SK-N-SH treated with all-trans-retinoic acid at 6 μM for 48 hours (cell line): Measurements from ENCODE around the gene AUTS2.

Source experiments
- ATAC-seq: fragments of 200-7000 bp; cut with Tn5 transposase; 3 replicates; pipeline ENCODE4 v1.9.1; 2020; ENCODE audit warnings: mild to moderate bottlenecking, moderate library complexity
- ARNTL ChIP-seq: fragments of 450-650 bp; formaldehyde crosslinking; IDR thresholded peaks from 2 replicates; pipeline ENCODE4 v1.5.0; 2020; ENCODE audit warnings: low read depth, mild to moderate bottlenecking, moderate library complexity, borderline replicate concordance
- BACH2 ChIP-seq: fragments of 250-450 bp; sonication (Bioruptor Pico); IDR thresholded peaks from 2 replicates; pipeline ENCODE4 v1.9.0; 2021; ENCODE audit warnings: mild to moderate bottlenecking, borderline replicate concordance
- CREB5 ChIP-seq: fragments of 250-450 bp; sonication (Bioruptor Pico); IDR thresholded peaks from 2 replicates; pipeline ENCODE4 v1.5.1; 2020; ENCODE audit warnings: low read depth, mild to moderate bottlenecking, moderate library complexity
- CSDC2 ChIP-seq: fragments of 250-450 bp; sonication (Bioruptor Pico); IDR thresholded peaks from 2 replicates; pipeline ENCODE4 v1.5.0; 2020; ENCODE audit warnings: mild to moderate bottlenecking, moderate library complexity
- CSRNP3 ChIP-seq: fragments of 250-450 bp; sonication (Bioruptor Pico); IDR thresholded peaks from 2 replicates; pipeline ENCODE4 v1.5.1; 2021; ENCODE audit warnings: mild to moderate bottlenecking, moderate library complexity
- ESRRG ChIP-seq: fragments of 250-450 bp; sonication (Bioruptor Pico); IDR thresholded peaks from 2 replicates; pipeline ENCODE4 v1.6.1; 2021; ENCODE audit warnings: mild to moderate bottlenecking
- GLIS3 ChIP-seq: fragments of 250-450 bp; sonication (Bioruptor Pico); IDR thresholded peaks from 2 replicates; pipeline ENCODE4 v1.5.0; 2020; ENCODE audit warnings: mild to moderate bottlenecking, moderate library complexity
- ISL1 ChIP-seq: fragments of 250-450 bp; sonication (Bioruptor Pico); IDR thresholded peaks from 2 replicates; pipeline ENCODE4 v2.1.2; 2022; ENCODE audit warnings: mild to moderate bottlenecking, moderate library complexity
- OSR1 ChIP-seq: fragments of 250-450 bp; sonication (Bioruptor Pico); IDR thresholded peaks from 2 replicates; pipeline ENCODE4 v1.8.0; 2022; ENCODE audit warnings: moderate library complexity, mild to moderate bottlenecking, inconsistent platforms
- PATZ1 ChIP-seq: fragments of 250-450 bp; sonication (Bioruptor Pico); IDR thresholded peaks from 2 replicates; pipeline ENCODE4 v1.8.0; 2020; ENCODE audit warnings: mild to moderate bottlenecking, moderate library complexity, borderline replicate concordance
- POU6F1 ChIP-seq: fragments of 250-450 bp; sonication (Bioruptor Pico); IDR thresholded peaks from 2 replicates; pipeline ENCODE4 v1.8.0; 2021; ENCODE audit warnings: low read depth, mild to moderate bottlenecking, moderate library complexity, borderline replicate concordance
- PPARA ChIP-seq: fragments of 250-450 bp; sonication (Bioruptor Pico); IDR thresholded peaks from 2 replicates; pipeline ENCODE4 v1.5.0; 2020; ENCODE audit warnings: mild to moderate bottlenecking, borderline replicate concordance
- RARB ChIP-seq: fragments of 250-450 bp; sonication (Bioruptor Pico); IDR thresholded peaks from 2 replicates; pipeline ENCODE4 v1.8.0; 2021; ENCODE audit warnings: mild to moderate bottlenecking, moderate library complexity
- SNAI2 ChIP-seq: fragments of 250-450 bp; sonication (Bioruptor Pico); IDR thresholded peaks from 2 replicates; pipeline ENCODE4 v1.5.0; 2020; ENCODE audit warnings: mild to moderate bottlenecking, moderate library complexity
- TCF4 ChIP-seq: fragments of 250-450 bp; sonication (Bioruptor Pico); IDR thresholded peaks from 2 replicates; pipeline ENCODE4 v1.8.0; 2021; ENCODE audit warnings: mild to moderate bottlenecking, moderate library complexity, borderline replicate concordance
- TOX ChIP-seq: fragments of 250-450 bp; sonication (Bioruptor Pico); IDR thresholded peaks from 2 replicates; pipeline ENCODE4 v1.8.0; 2021; ENCODE audit warnings: mild to moderate bottlenecking, moderate library complexity, borderline replicate concordance
- TSHZ2 ChIP-seq: fragments of 250-450 bp; sonication (Bioruptor Pico); IDR thresholded peaks from 2 replicates; pipeline ENCODE4 v1.5.0; 2020; ENCODE audit warnings: mild to moderate bottlenecking, moderate library complexity
- ZC3H10 ChIP-seq: fragments of 250-450 bp; sonication (Bioruptor Pico); IDR thresholded peaks from 2 replicates; pipeline ENCODE4 v1.5.1; 2021; ENCODE audit warnings: mild to moderate bottlenecking, moderate library complexity
- ZFP30 ChIP-seq: fragments of 450-650 bp; formaldehyde crosslinking; IDR thresholded peaks from 2 replicates; pipeline ENCODE4 v1.5.0; 2022; ENCODE audit warnings: mild to moderate bottlenecking, moderate library complexity
- ZNF565 ChIP-seq: fragments of 450-650 bp; formaldehyde crosslinking; conservative IDR thresholded peaks from 2 replicates; pipeline ENCODE4 v1.5.0; 2020; ENCODE audit warnings: low read depth, mild to moderate bottlenecking, moderate library complexity
- ZNF70 ChIP-seq: fragments of 450-650 bp; formaldehyde crosslinking; IDR thresholded peaks from 2 replicates; pipeline ENCODE4 v1.5.0; 2020; ENCODE audit warnings: mild to moderate bottlenecking, moderate library complexity
- ZNF8 ChIP-seq: fragments of 450-650 bp; formaldehyde crosslinking; IDR thresholded peaks from 2 replicates; pipeline ENCODE4 v1.5.0; 2020; ENCODE audit warnings: mild to moderate bottlenecking, moderate library complexity

AUTS2 gene

GRCh38 chr7:70565721-70566370 is 967.6 kb downstream of the AUTS2 start:
- ATAC-seq, result no peak
- TF ChIP-seq BACH2, result no peak

GRCh38 chr7:70566671-70567070 is 968.4 kb downstream of the AUTS2 start:
- TF ChIP-seq TCF4 (CRISPR knock-in tag) (no peak), ZC3H10 (no peak), BACH2 (no peak), OSR1 (CRISPR knock-in tag) (no peak), TOX (CRISPR knock-in tag) (no peak), ISL1 (CRISPR knock-in tag) (peak; percentile 66), RARB (CRISPR knock-in tag) (no peak), ESRRG (CRISPR knock-in tag) (no peak)
- ATAC-seq, result no peak

- no peak for TF ChIP-seq TSHZ2 (CRISPR knock-in tag)
- TF ChIP-seq, all 23 proteins: peak for 0
- ATAC-seq, result no peak
Observed at GRCh38 chr7:70568674-70569334, 970.5 kb downstream of the AUTS2 start.

- no peak for TF ChIP-seq ARNTL
- no peak for TF ChIP-seq PATZ1
- no peak for TF ChIP-seq TOX (CRISPR knock-in tag)
- TF ChIP-seq CSRNP3 (CRISPR knock-in tag), result no peak
- TF ChIP-seq ZNF8, result no peak
- TF ChIP-seq GLIS3 (CRISPR knock-in tag), result no peak
- no peak for TF ChIP-seq ZFP30 (CRISPR knock-in tag)
- no peak for TF ChIP-seq CSDC2
- TF ChIP-seq BACH2, result no peak
- no peak for TF ChIP-seq CREB5 (CRISPR knock-in tag)
- no peak for TF ChIP-seq POU6F1
- TF ChIP-seq ZNF565 (CRISPR knock-in tag), result no peak
- TF ChIP-seq ZNF70, result no peak
- TF ChIP-seq ZC3H10, result no peak
- TF ChIP-seq TSHZ2 (CRISPR knock-in tag), result no peak
- no peak for TF ChIP-seq OSR1 (CRISPR knock-in tag)
- TF ChIP-seq SNAI2 (CRISPR knock-in tag), result no peak
- TF ChIP-seq RARB (CRISPR knock-in tag), result no peak
- no peak for TF ChIP-seq PPARA (CRISPR knock-in tag)
- no peak for TF ChIP-seq ESRRG (CRISPR knock-in tag)
- ATAC-seq, result peak; percentile 11; the same call in 1 of the 3 replicates
Observed at GRCh38 chr7:70569335-70569819, 971.1 kb downstream of the AUTS2 start.
